GM18508 (cell line): ENCODE results near the gene CDK6.
"Not testable (repeated sequence)": the region's sequence is repeated elsewhere in the genome, so short reads cannot be mapped to it uniquely, and the experiment has no call there.

Experiments
- ATAC-seq: cut with Tn5 transposase; IDR thresholded peaks from one replicate; pipeline ENCODE4 v1.9.1; 2021; ENCODE audit warnings: moderate number of reproducible peaks; ENCODE audit not compliant: insufficient read depth, unreplicated experiment

The CDK6 gene

GRCh38 chr7:92609921-92610518, 226.4 kb downstream of the CDK6 start:
- ATAC-seq: no peak

GRCh38 chr7:92608380-92609322, 227.7 kb downstream of the CDK6 start:
- no peak for ATAC-seq

- ATAC-seq: no peak
Observed at GRCh38 chr7:92606985-92607384, 229.4 kb downstream of the CDK6 start.

- ATAC-seq: not testable (repeated sequence)
Observed at GRCh38 chr7:92604517-92604916, 231.9 kb downstream of the CDK6 start.

GRCh38 chr7:92603089-92603445, 233.3 kb downstream of the CDK6 start:
- ATAC-seq: no peak

- no peak for ATAC-seq
Observed at GRCh38 chr7:92602352-92603088, 233.9 kb downstream of the CDK6 start.

GRCh38 chr7:92598310-92598981, 237.9 kb downstream of the CDK6 start:
- ATAC-seq: no peak

GRCh38 chr7:92595281-92595680, 241.1 kb downstream of the CDK6 start:
- no peak for ATAC-seq

GRCh38 chr7:92594746-92595145, 241.6 kb downstream of the CDK6 start:
- ATAC-seq: no peak

- ATAC-seq: no peak
Observed at GRCh38 chr7:92590711-92591310, 245.6 kb downstream of the CDK6 start.

- ATAC-seq: no peak
Observed at GRCh38 chr7:92589056-92589455, 247.3 kb downstream of the CDK6 start.

- no peak for ATAC-seq
Observed at GRCh38 chr7:92588561-92588960, 247.8 kb downstream of the CDK6 start.

- ATAC-seq: no peak
Observed at GRCh38 chr7:92586841-92587240, 249.5 kb downstream of the CDK6 start.

GRCh38 chr7:92586403-92586802, 250.0 kb downstream of the CDK6 start:
- no peak for ATAC-seq

GRCh38 chr7:92584953-92585352, 251.4 kb downstream of the CDK6 start:
- no peak for ATAC-seq

- ATAC-seq: no peak
Observed at GRCh38 chr7:92582948-92583347, 253.4 kb downstream of the CDK6 start.

- ATAC-seq: no peak
Observed at GRCh38 chr7:92576296-92576695, 260.1 kb downstream of the CDK6 start.

GRCh38 chr7:92569137-92569536, 267.2 kb downstream of the CDK6 start:
- no peak for ATAC-seq

GRCh38 chr7:92567460-92567859, 268.9 kb downstream of the CDK6 start:
- ATAC-seq: no peak

- no peak for ATAC-seq
Observed at GRCh38 chr7:92563345-92563744, 273.0 kb downstream of the CDK6 start.
